ENCODE results near the gene ARHGAP10. TPM values are rescaled to one million over a fixed set of nuclear protein-coding genes. Genes with fewer than 3 reads are reported as not detected.

ARHGAP10 gene
- total and polyA plus RNA-seq, 2 donors from 2014 or later = 13.4 to 20.3 TPM

DNA sequence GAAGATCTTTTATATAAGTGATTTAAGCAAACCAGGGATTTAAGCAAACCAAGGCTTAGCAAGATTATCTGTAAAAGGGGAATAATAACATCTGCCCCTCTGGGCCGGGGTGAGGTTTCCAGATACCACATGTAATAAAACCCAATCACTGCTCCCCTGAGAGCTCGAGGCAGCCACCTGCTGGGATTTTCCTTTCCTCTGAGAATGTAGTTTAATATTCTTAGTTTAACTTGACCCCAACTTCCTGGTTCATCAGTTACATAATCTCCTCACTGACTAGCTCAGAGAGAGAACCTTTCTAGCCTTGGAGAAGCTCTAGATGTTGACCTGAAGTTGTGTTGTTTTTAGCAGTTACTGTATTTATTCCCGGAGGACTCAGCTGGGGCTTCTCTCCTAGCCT lies 322.4 kb downstream of the ARHGAP10 start:
- Histone ChIP-seq H3K9me3 (ENCODE audit: control insufficient read depth in 2 of 3, insufficient read depth in 1 of 3, low read length in 3 of 3) (no peaks in the 10 kb centered on the region), H3K4me3 (ENCODE audit: low read length in 3 of 3) (no peak overlapping the region), H3K36me3 (ENCODE audit: control insufficient read depth in 2 of 3, insufficient read depth in 3 of 3, low read length in 3 of 3) (no peaks in the 10 kb centered on the region), H3K27me3 (ENCODE audit: control insufficient read depth, insufficient read depth, low read length) (no peaks in the 10 kb centered on the region), H3K27ac (ENCODE audit: low read depth in 2 of 2, low read length in 2 of 2) (peak overlapping the region; percentile 8 to 26), H3K9ac (ENCODE audit: low read length in 3 of 3) (no peak overlapping the region), H3K4me1 (ENCODE audit: control insufficient read depth in 2 of 3, insufficient read depth in 2 of 3, low read depth in 1 of 3, low read length in 3 of 3) (peaks cover 2 to 24% (median 22%) of the 10 kb centered on the region in 3 donors)
- peak in 2 of 5 donors; percentile 69 to 77 for DNase-seq
- peak; percentile 8 for FAIRE-seq
- intact Hi-C loops (cut with DNase I) = no loop called here
- TF ChIP-seq, protein P1, sequence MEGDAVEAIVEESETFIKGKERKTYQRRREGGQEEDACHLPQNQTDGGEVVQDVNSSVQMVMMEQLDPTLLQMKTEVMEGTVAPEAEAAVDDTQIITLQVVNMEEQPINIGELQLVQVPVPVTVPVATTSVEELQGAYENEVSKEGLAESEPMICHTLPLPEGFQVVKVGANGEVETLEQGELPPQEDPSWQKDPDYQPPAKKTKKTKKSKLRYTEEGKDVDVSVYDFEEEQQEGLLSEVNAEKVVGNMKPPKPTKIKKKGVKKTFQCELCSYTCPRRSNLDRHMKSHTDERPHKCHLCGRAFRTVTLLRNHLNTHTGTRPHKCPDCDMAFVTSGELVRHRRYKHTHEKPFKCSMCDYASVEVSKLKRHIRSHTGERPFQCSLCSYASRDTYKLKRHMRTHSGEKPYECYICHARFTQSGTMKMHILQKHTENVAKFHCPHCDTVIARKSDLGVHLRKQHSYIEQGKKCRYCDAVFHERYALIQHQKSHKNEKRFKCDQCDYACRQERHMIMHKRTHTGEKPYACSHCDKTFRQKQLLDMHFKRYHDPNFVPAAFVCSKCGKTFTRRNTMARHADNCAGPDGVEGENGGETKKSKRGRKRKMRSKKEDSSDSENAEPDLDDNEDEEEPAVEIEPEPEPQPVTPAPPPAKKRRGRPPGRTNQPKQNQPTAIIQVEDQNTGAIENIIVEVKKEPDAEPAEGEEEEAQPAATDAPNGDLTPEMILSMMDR (IDR thresholded peaks at IDR 0.05; ENCODE audit: borderline replicate concordance, extremely low read depth, insufficient read depth) = no peak

DNA sequence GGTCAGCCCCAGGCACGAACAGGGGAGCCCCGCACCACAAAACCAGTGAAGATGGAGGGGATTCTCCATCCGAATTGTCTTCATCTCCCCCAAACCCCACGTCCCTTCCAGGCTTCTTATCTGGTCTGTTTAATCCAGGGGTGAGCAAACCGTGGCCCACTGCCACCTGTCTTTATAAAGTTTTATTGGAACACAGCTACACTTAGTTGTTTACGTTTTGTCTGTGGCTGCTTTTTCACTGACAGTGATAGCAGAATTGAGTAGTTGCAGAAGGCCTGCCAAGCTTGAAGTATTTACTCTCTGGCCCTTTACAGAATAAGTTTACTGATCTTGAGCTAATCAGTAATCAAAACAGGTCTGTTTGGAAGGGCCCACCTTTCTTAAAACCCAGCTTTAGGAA lies 324.0 kb downstream of the ARHGAP10 start:
- Histone ChIP-seq H3K36me3 (ENCODE audit: control insufficient read depth in 2 of 3, insufficient read depth in 3 of 3, low read length in 3 of 3) (no peaks in the 10 kb centered on the region), H3K4me1 (ENCODE audit: control insufficient read depth in 2 of 3, insufficient read depth in 2 of 3, low read depth in 1 of 3, low read length in 3 of 3) (peaks cover 2 to 25% (median 25%) of the 10 kb centered on the region in 3 donors), H3K27ac (ENCODE audit: low read depth in 2 of 2, low read length in 2 of 2) (no peak overlapping the region), H3K27me3 (ENCODE audit: control insufficient read depth, insufficient read depth, low read length) (no peaks in the 10 kb centered on the region), H3K9ac (ENCODE audit: low read length in 3 of 3) (no peak overlapping the region), H3K4me3 (ENCODE audit: low read length in 3 of 3) (no peak overlapping the region), H3K9me3 (ENCODE audit: control insufficient read depth in 2 of 3, insufficient read depth in 1 of 3, low read length in 3 of 3) (no peaks in the 10 kb centered on the region)
- intact Hi-C loops (cut with DNase I) = no loop called here
- DNase-seq (no peak), FAIRE-seq (no peak)
- TF ChIP-seq, protein P1 (IDR thresholded peaks at IDR 0.05; ENCODE audit: borderline replicate concordance, extremely low read depth, insufficient read depth) = no peak

DNA sequence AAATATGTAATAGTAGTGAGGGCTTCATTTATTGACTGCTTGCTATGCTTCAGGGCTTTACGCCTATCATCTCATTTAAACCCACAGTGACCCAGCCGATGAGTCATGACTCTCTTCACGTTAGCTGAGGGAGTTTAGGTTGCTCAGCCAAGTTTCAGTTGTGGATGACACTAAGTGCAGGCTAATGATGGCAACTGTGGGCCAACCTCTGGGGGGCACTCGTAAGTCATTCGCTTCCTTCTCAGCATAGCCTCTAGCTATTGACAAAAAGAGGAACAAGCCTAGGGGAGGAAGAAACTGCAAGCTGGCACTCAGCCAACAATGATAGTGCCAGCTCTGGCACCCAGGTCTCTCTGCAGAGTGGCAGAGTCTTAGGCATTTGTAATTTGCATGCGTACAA lies 325.0 kb downstream of the ARHGAP10 start:
- intact Hi-C loops (cut with DNase I) = no loop called here
- H3K27ac ChIP-seq (ENCODE audit: low read depth in 2 of 2, low read length in 2 of 2) = no peak overlapping the region
- H3K4me1 ChIP-seq (ENCODE audit: control insufficient read depth in 2 of 3, insufficient read depth in 2 of 3, low read depth in 1 of 3, low read length in 3 of 3) = peaks cover 2 to 31% (median 29%) of the 10 kb centered on the region in 3 donors
- H3K9ac ChIP-seq (ENCODE audit: low read length in 3 of 3) = no peak overlapping the region
- no peak for FAIRE-seq
- TF ChIP-seq, protein P1 (IDR thresholded peaks at IDR 0.05; ENCODE audit: borderline replicate concordance, extremely low read depth, insufficient read depth) = peak; percentile 8
- no peaks in the 10 kb centered on the region for H3K36me3 ChIP-seq (ENCODE audit: control insufficient read depth in 2 of 3, insufficient read depth in 3 of 3, low read length in 3 of 3)
- H3K27me3 ChIP-seq (ENCODE audit: control insufficient read depth, insufficient read depth, low read length) = no peaks in the 10 kb centered on the region
- no peak for DNase-seq
- no peak overlapping the region for H3K4me3 ChIP-seq (ENCODE audit: low read length in 3 of 3)
- H3K9me3 ChIP-seq (ENCODE audit: control insufficient read depth in 2 of 3, insufficient read depth in 1 of 3, low read length in 3 of 3) = no peaks in the 10 kb centered on the region

DNA sequence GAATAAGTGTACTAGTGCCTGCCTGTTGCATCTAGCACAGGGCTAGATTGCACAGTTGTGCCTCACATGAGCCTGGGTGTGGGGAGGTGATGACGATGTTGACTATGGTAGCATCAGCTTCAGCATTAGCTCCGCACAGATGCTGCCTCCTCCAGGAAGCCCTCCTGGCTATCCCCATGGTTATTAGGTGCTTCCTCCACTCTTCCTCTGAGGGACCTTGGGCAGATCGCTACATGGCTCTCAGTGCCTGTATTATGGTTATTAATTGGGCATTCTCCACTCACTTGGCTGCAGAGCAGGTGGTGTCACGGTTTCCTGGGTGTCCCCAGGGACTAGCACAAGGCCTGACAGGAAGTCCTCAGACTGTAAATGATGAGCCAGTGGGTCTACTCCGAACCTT lies 325.6 kb downstream of the ARHGAP10 start:
- Histone ChIP-seq H3K9me3 (ENCODE audit: control insufficient read depth in 2 of 3, insufficient read depth in 1 of 3, low read length in 3 of 3) (no peaks in the 10 kb centered on the region), H3K4me3 (ENCODE audit: low read length in 3 of 3) (no peak overlapping the region), H3K36me3 (ENCODE audit: control insufficient read depth in 2 of 3, insufficient read depth in 3 of 3, low read length in 3 of 3) (no peaks in the 10 kb centered on the region), H3K27ac (ENCODE audit: low read depth in 2 of 2, low read length in 2 of 2) (no peak overlapping the region), H3K9ac (ENCODE audit: low read length in 3 of 3) (no peak overlapping the region), H3K4me1 (ENCODE audit: control insufficient read depth in 2 of 3, insufficient read depth in 2 of 3, low read depth in 1 of 3, low read length in 3 of 3) (peaks cover 7 to 35% (median 29%) of the 10 kb centered on the region in 3 donors), H3K27me3 (ENCODE audit: control insufficient read depth, insufficient read depth, low read length) (no peaks in the 10 kb centered on the region)
- FAIRE-seq (no peak), DNase-seq (no peak)
- intact Hi-C loops (cut with DNase I) = no loop called here
- TF ChIP-seq, protein P1 (IDR thresholded peaks at IDR 0.05; ENCODE audit: borderline replicate concordance, extremely low read depth, insufficient read depth) = no peak

Measured in kidney (tissue), 14 donors.